GM12872 (cell line): ENCODE measurements around the gene NAALADL1.

ENCODE experiments used
- TF ChIP-seq, protein P1 (sequence below): IDR thresholded peaks from 3 replicates; pipeline ENCODE4 v1.5.1; 2011; ENCODE audit warnings: low read depth, mild to moderate bottlenecking, low read length, moderate library complexity; ENCODE audit not compliant: insufficient read depth

NAALADL1 gene

DNA sequence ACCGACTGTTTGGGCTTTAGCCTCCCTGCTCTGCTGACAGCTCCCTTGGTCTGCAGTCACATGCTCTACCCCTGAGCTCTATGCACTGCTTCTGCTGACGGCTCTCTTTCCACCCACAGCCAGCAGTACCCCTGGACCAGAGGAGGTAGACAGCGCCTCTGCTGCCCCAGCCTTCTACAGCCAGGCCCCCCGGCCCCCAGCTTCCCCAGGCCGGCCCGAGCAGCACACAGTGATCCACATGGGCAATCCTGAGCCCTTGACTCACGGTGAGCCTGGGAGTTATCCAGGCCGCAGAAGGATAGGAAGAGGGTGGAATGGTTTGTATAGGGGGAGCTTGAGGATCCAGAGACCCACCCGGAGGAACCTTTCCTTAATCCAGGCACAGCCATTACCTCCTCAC is 28.5 kb upstream of the NAALADL1 start:
- TF ChIP-seq, protein P1, sequence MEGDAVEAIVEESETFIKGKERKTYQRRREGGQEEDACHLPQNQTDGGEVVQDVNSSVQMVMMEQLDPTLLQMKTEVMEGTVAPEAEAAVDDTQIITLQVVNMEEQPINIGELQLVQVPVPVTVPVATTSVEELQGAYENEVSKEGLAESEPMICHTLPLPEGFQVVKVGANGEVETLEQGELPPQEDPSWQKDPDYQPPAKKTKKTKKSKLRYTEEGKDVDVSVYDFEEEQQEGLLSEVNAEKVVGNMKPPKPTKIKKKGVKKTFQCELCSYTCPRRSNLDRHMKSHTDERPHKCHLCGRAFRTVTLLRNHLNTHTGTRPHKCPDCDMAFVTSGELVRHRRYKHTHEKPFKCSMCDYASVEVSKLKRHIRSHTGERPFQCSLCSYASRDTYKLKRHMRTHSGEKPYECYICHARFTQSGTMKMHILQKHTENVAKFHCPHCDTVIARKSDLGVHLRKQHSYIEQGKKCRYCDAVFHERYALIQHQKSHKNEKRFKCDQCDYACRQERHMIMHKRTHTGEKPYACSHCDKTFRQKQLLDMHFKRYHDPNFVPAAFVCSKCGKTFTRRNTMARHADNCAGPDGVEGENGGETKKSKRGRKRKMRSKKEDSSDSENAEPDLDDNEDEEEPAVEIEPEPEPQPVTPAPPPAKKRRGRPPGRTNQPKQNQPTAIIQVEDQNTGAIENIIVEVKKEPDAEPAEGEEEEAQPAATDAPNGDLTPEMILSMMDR, result no peak

DNA sequence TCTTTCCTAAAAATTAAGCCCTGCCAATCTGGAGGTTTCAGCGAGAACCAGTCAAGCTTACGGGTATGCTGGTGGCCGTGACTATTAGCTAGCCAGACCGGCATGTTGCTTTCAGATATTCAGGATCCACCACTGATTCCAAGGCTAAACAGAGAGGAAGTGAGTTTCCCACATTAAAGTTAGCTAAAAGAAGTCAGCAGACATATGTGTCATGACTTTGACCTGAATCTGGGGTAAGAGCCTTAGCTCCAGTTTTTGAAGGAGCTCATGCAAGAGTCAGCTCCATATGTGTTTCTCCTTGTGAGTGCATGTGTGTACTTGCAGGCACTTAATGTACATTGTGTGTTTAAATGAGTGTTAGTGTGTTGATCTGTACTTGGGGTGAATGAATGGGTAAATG is 27.1 kb upstream of the NAALADL1 start:
- TF ChIP-seq, protein P1, result no peak

DNA sequence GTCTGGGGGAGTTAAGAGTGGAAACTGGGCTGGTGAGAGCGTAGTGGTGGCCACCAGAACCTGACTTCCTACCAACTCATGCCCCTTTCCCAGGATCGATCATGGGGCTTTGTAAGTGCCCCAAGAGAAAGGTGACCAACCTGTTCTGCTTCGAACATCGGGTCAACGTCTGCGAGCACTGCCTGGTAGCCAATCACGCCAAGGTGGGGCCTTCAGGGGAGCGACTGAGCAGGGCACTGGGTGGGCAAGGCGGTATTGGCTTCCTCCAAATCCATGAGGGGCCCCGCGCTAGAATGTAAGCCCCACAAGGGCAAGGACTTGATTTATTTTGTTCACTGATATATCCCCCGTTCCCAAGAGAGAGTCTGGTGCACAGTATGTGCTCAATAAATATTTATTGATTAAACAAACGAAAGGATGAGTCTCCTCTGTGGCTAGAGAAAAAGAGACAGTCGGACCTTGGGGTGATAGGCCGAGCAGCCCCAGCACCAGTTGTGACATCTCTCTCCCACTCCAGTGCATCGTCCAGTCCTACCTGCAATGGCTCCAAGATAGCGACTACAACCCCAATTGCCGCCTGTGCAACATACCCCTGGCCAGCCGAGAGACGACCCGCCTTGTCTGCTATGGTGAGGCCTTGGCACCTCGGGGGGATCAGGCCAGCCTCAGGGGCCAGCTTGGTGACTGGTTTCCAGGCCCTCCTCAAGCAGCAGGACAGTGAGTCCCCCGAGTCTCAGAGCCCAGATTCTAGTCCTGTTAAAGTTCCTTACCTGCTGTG is 26.4 kb upstream of the NAALADL1 start:
- TF ChIP-seq, protein P1, result no peak

DNA sequence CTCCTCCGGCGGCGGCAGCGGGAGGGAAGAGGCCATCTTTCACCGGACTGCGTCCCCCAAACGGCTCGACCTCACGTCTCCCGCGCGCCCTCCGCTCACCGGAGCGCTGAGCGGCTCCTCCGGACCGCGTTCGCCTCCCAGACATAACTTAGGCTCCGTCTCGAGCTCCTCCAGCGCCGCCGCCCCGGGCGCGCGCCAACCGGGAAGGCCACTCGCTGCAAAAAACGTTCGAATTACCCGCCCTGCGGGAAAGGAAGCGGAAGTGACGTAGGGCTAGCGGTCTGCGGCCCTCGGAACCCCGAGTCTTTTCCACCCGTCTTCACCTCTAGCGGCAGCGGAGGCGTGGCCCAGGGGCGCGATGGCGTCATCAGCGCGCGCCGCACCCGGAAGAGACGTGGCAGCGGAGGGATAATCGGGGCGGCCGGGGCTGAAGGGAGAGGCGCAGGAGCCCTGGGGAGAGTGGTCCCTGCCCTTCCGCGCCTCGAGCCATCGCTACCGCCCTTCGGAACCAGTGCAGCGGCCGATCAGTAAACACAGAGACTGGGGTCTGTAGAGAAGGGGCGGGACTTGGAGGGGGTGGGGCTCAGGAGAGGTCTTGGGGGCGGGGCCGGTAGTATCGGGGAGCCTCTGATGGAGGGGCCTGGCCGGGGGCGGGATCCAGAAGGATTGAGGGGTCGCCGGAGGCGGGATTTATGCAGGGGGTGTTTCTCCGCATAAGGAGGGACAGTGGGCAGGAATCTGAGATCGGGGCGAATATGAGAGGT is 25.7 kb upstream of the NAALADL1 start, which contains the start of the genes CDCA5 and ZFPL1:
TSS of gene CDCA5 (minus strand) at position 207 of the 764 bp plus-strand sequence. CDS start at position 145, 62 bp downstream.
TSS of gene ZFPL1 (plus strand) at position 389 of the 764 bp plus-strand sequence. CDS start 477 bp downstream, outside the sequence.
- TF ChIP-seq, protein P1, result no peak

DNA sequence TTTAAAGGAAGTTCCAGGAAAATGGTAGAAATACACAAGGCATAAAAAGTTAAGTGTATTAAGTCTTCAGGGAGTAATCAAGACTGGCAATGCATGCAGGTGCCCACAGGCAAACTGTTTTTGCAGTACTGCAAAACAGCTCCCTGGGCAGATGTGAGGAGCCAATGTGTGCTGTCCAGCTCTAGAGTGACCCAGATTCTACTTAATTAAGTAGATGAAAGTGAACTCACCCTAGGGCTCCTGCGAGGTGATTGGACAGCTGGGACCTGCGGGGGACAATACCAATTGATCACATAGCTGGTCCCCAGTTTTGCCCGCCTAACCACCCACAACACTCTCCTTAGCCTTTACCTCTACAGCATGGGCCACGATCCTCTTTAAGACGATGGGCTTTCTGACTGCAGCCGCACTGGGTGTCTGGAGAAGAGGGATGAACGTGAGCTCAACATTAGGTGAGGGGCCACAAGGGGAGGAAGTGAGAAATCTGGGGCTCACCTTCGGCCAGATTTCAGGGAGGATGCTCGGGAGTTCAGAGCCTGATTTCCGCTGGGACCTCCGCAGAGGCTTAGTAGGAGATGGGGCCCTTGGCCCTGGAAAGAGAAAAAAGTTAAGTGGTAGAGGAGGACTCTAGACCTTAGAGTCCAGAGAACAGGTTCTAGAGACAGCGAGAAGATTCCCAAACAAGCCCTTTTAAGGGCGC is 24.9 kb upstream of the NAALADL1 start:
- TF ChIP-seq, protein P1, result no peak

DNA sequence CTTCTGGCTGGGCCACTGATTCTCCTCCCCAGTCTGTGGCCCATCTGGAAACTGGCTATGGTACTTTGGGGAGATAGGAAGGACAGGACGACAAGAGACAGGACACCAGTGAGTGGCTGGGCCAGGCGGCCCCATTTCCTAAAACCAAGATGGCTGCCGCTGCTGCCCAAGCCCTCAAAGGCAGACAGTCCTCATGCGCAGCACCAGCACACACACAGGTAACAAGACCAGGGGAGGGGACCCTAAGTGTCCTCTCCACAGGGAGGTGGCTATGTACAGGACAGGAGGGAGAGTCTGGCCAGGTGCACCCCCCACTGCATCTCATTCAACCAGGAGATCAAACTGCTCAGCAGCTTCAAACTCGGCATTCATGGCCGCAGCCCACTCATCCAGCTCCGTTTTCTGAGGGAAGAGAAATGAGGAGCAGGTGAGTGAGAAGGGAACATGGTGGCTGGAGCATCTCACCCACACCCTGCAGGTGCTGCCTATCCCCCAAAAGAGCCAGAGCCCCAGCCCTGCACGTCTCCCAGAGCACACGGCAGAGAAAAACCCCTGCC is 20.5 kb upstream of the NAALADL1 start:
- TF ChIP-seq, protein P1, result no peak
